Heart left ventricle (tissue), 16 donors: Measurements from ENCODE around the gene KCNJ1. TPM values are rescaled to one million over a fixed set of nuclear protein-coding genes. Genes with fewer than 3 reads are reported as not detected.

Experiments
- ATAC-seq, 4 donors: fragments of 200-7000 bp; cut with Tn5 transposase; one replicate each; pipeline ENCODE4 v1.9.1; 2020 to 2022; ENCODE audit warnings: moderate library complexity in 4 of 4, mild to moderate bottlenecking in 3 of 4, moderate number of reproducible peaks in 1 of 4
- DNase-seq, 5 donors: peaks; one replicate each; pipeline ENCODE4 v3.0.0-alpha.2; 2020
- H3K27ac ChIP-seq, 12 donors: fragments of 200-600 bp; sonication (generic) in 4 of 12; one replicate each; pipeline versions ENCODE4 v1.5.0 to v1.8.0; 2016 to 2022; ENCODE audit warnings: mild to moderate bottlenecking in 2 of 12
- H3K27me3 ChIP-seq, 9 donors: fragments of 200-600 bp; sonication (generic) in 2 of 9; one replicate each; pipeline versions ENCODE4 v1.5.1 to v1.8.0; 2016 to 2022; ENCODE audit warnings: mild to moderate bottlenecking in 3 of 9
- H3K36me3 ChIP-seq, 9 donors: fragments of 200-600 bp; sonication (generic) in 2 of 9; one replicate each; pipeline versions ENCODE4 v1.5.0 to v1.8.0; 2018 to 2022; ENCODE audit warnings: mild to moderate bottlenecking in 2 of 9
- H3K4me1 ChIP-seq, 12 donors: fragments of 200-600 bp; sonication (generic) in 4 of 12; one replicate each; pipeline versions ENCODE4 v1.5.0 to v1.8.0; 2016 to 2022; ENCODE audit warnings: mild to moderate bottlenecking in 3 of 12
- H3K4me3 ChIP-seq, 12 donors: fragments of 200-600 bp; sonication (generic) in 4 of 12; one replicate each; pipeline versions ENCODE4 v1.5.0 to v1.8.0; 2017 to 2022; ENCODE audit warnings: mild to moderate bottlenecking in 9 of 12, moderate library complexity in 4 of 12
- H3K9me3 ChIP-seq, 12 donors: fragments of 200-600 bp; sonication (generic) in 4 of 12; one replicate each; pipeline versions ENCODE4 v1.5.0 to v1.8.0; 2016 to 2022; ENCODE audit warnings: mild to moderate bottlenecking in 1 of 12
- CTCF ChIP-seq, 12 donors: fragments of 200-600 bp; sonication (generic) in 4 of 12; IDR thresholded peaks; one replicate each; pipeline versions ENCODE4 v1.5.0 to v1.8.0; 2018 to 2022; ENCODE audit warnings: antibody characterized with exemption in 12 of 12, mild to moderate bottlenecking in 5 of 12
- POLR2A ChIP-seq, 2 donors: fragments of 450-650 bp; IDR thresholded peaks; one replicate each; pipeline ENCODE4 v1.6.1; 2017; ENCODE audit warnings: antibody characterized with exemption in 2 of 2, mild to moderate bottlenecking in 2 of 2, moderate library complexity in 2 of 2
- WGBS, 4 donors: extraction: QIAGEN DNeasy Blood & Tissue Kit in 2 of 4; methylation state at CpG; one replicate each; pipeline versions ENCODE4 v1.1.5 to v1.1.7; 2013 to 2018; 5-methylcytosine and 5-hydroxymethylcytosine counted together
- intact Hi-C, 10 donors: fragments of 100-400 bp; cut with DNase I; formaldehyde crosslinking; loops; one replicate each; pipeline versions ENCODE4 v1.11.1 to v1.14.2; 2022
- polyA plus RNA-seq, 2 donors: library from polyadenylated mRNA; stranded (reverse); fragments of 200-250 nt; gene quantifications; one replicate each; pipeline ENCODE4 v1.2.3, GENCODE V29; 2013
- total RNA-seq, 9 donors: library from RNA; depleted of rRNA in 2 of 9; stranded (reverse); fragments of >200 nt in 2 of 9; fragmentation: NEBNext Ultra II Directional in 3 of 9; extraction: Animal tissue kit (Norgen Biotek cat#: 25700) in 3 of 9; gene quantifications; one replicate each; pipeline versions ENCODE4 v1.1.0 to v1.2.4, GENCODE V29; 2016 to 2023
- donor health status: ischemic (EF 13 %, LVEDD 7.1; RV severe dilation, severe dysfunction).
- donor health status: healthy with polysubstance abuse.
- donor health status: DM: no; HTN: yes; CAD: no.
- donor health status: DM: no; HTN: no; CAD: no.
- donor health status: ischemic (EF 25% LVEDD 6.9; RV normal size, moderate dysfunction).
- donor health status: ischemic (EF 25% LVEDD 5.7; RV mildly dilated, moderate dysfunction).
- donor health status: healthy.
- donor health status: DM: yes; HTN: yes; CAD: no.
- donor health status: ischemic (EF 35%, LVEDD 5.7; RV mildly dilated, moderate dysfunction).
- donor health status: nonischemic (EF 11% LVEDD 7.7; RV severe dilation, severe dysfunction).
- donor health status: DM: yes; HTN: yes; CAD: no.
- donor health status: PGD.
- donor health status: ischemic (EF 29% LVEDD 5.4; RV normal size, mild dysfunction).
- donor health status: nonischemic (EF 23%, LVEDD 6.1; RV moderate dilation, normal function).

KCNJ1 gene
- total and polyA plus RNA-seq, 11 donors = 0.08 to 0.50 (median 0.23) TPM; not detected in 6

DNA sequence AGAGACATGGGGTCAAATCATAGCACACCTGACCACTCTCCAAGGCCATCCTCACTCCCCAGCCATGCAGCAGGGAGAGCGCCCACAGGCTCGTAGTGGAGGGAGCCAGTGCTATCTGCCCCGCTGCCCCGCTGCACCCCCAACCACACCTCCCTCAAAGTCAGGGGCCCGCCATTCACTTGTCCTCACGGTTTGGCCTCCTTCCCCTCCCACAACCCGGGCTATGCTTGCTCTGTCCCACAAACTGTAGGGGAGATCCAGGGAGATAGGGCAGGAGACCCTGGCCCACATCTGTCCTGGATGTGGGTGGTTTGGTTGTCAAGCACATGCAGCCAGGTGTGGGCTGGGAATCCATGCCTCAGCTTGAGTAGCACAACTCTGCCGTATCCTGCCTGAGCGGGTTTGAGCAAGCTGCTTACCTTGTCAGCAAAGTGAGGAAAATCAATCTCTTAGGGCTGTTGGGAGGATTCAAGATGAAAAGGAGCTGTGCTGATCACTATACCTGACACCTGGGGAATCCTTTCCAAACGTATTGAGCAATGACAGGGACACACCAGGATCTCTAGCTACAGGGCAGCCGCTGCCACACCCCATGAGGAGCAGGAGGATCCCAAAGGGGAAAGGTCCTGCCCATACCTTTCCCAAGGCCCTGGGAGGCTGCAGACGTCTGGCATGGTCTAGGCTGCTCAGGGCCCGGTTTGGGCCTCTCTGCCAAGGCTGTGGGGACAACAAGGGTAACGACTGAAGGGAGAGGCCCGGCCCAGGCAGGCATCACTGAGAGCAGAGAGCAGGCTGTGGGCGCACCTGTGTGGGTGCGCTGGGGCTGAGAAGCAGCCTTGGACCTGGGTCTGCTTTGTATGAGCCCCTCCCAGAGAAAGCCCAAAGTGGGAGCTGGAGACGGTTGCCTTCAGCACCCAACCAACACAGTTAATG lies 47.4 kb upstream of the KCNJ1 start:
- intact Hi-C loops = loop anchor here in 1 of 10 donors (5.0 kb wide), 1 partner anchor 43 kb away; no protein-coding TSS in a partner anchor
- H3K4me1 ChIP-seq = peaks cover 0 to 13% (median 3%) of the 10 kb centered on the region in 12 donors
- TF ChIP-seq CTCF (IDR thresholded peaks at IDR 0.05) (no peak), POLR2A (IDR thresholded peaks at IDR 0.05) (no peak)
- peak in 3 of 4 donors; percentile 9 to 30 (median 27) for ATAC-seq
- H3K27me3 ChIP-seq = no peaks in the 10 kb centered on the region
- H3K27ac ChIP-seq = peak overlapping the region in 4 of 12 donors; percentile 16 to 63 (median 32)
- H3K4me3 ChIP-seq = no peak overlapping the region
- DNase-seq = no peak
- H3K9me3 ChIP-seq = no peaks in the 10 kb centered on the region
- WGBS, 4 donors = 75 to 83% (median 81%) methylated on average over 16 to 18 of the region's 18 CpGs
- H3K36me3 ChIP-seq = no peaks in the 10 kb centered on the region

- H3K4me1 ChIP-seq = peaks cover 0 to 20% (median 10%) of the 10 kb centered on the region in 12 donors
- intact Hi-C loops = loop anchor here in 1 of 10 donors (2.0 kb wide), 1 partner anchor 39 kb away; no protein-coding TSS in a partner anchor
- H3K9me3 ChIP-seq = no peaks in the 10 kb centered on the region
- DNase-seq = no peak
- WGBS, 4 donors = 70 to 80% (median 75%) methylated on average over 1 to 5 of the region's 5 CpGs
- H3K27me3 ChIP-seq = no peaks in the 10 kb centered on the region
- TF ChIP-seq CTCF (IDR thresholded peaks at IDR 0.05) = no peak
- TF ChIP-seq POLR2A (IDR thresholded peaks at IDR 0.05) = no peak
- H3K4me3 ChIP-seq = no peak overlapping the region
- H3K36me3 ChIP-seq = no peaks in the 10 kb centered on the region
- ATAC-seq = no peak
- H3K27ac ChIP-seq = no peak overlapping the region
These were observed 46.7 kb upstream of the KCNJ1 start for GRCh38 chr11:128913806-128914205.

GRCh38 chr11:128911701-128912100 lies 44.6 kb upstream of the KCNJ1 start:
- no peaks in the 10 kb centered on the region for H3K9me3 ChIP-seq
- no peak overlapping the region for H3K4me3 ChIP-seq
- no peak overlapping the region for H3K27ac ChIP-seq
- 97 to 98% (median 97%) methylated on average over 17 to 18 of the region's 18 CpGs for WGBS, 4 donors
- intact Hi-C loops = loop anchor here in 1 of 10 donors (2.0 kb wide), 1 partner anchor 41 kb away; no protein-coding TSS in a partner anchor
- TF ChIP-seq POLR2A (IDR thresholded peaks at IDR 0.05) (no peak), CTCF (IDR thresholded peaks at IDR 0.05) (no peak)
- H3K4me1 ChIP-seq = peaks cover 0 to 29% (median 17%) of the 10 kb centered on the region in 12 donors
- no peaks in the 10 kb centered on the region for H3K36me3 ChIP-seq
- H3K27me3 ChIP-seq = no peaks in the 10 kb centered on the region
- ATAC-seq = no peak
- DNase-seq = no peak

DNA sequence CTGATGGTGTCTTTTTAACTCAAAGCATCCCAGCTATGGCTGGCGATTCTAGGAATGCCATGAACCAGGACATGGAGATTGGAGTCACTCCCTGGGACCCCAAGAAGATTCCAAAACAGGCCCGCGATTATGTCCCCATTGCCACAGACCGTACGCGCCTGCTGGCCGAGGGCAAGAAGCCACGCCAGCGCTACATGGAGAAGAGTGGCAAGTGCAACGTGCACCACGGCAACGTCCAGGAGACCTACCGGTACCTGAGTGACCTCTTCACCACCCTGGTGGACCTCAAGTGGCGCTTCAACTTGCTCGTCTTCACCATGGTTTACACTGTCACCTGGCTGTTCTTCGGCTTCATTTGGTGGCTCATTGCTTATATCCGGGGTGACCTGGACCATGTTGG lies 44.1 kb upstream of the KCNJ1 start:
- no peak overlapping the region for H3K4me3 ChIP-seq
- H3K27ac ChIP-seq = no peak overlapping the region
- no peak for TF ChIP-seq POLR2A (IDR thresholded peaks at IDR 0.05)
- TF ChIP-seq CTCF (IDR thresholded peaks at IDR 0.05) = no peak
- H3K36me3 ChIP-seq = no peaks in the 10 kb centered on the region
- intact Hi-C loops = no loop called here
- 97 to 99% (median 98%) methylated on average over 17 of the region's 17 CpGs for WGBS, 4 donors
- H3K9me3 ChIP-seq = no peaks in the 10 kb centered on the region
- peaks cover 0 to under 1% (median 0%) of the 10 kb centered on the region in 9 donors for H3K27me3 ChIP-seq
- no peak for ATAC-seq
- DNase-seq = no peak
- H3K4me1 ChIP-seq = peaks cover 0 to 34% (median 17%) of the 10 kb centered on the region in 12 donors
